Psoas muscle (tissue), 8 donors: ENCODE measurements around the gene PFKFB2. TPM values are rescaled to one million over a fixed set of nuclear protein-coding genes. Genes with fewer than 3 reads are reported as not detected.

Experiments used
- ATAC-seq, 4 donors: fragments of 200-7000 bp; cut with Tn5 transposase; one replicate each; pipeline ENCODE4 v1.9.1; 2020; ENCODE audit warnings: moderate library complexity in 3 of 4, mild to moderate bottlenecking in 2 of 4
- DNase-seq, 2 donors: peaks; one replicate each; pipeline ENCODE4 v3.0.0-alpha.2; 2020
- H3K27ac ChIP-seq: fragments of 200-600 bp; one replicate; pipeline ENCODE4 v1.8.0; 2022
- H3K27me3 ChIP-seq, 3 donors: fragments of 200-600 bp in 1 of 3; one replicate each; pipeline versions ENCODE4 v1.6.1 to v1.8.0; 2013 to 2022; ENCODE audit warnings: low read length in 2 of 3, mild to moderate bottlenecking in 2 of 3, moderate library complexity in 1 of 3; ENCODE audit not compliant: insufficient read depth in 3 of 3
- H3K36me3 ChIP-seq, 2 donors: fragments of 200-600 bp in 1 of 2; one replicate each; pipeline versions ENCODE4 v1.6.1 to v1.8.0; 2013 to 2022; ENCODE audit warnings: low read depth in 1 of 2, mild to moderate bottlenecking in 1 of 2, moderate library complexity in 1 of 2; ENCODE audit not compliant: insufficient read depth in 1 of 2
- H3K4me1 ChIP-seq: fragments of 200-600 bp; one replicate; pipeline ENCODE4 v1.8.0; 2022
- H3K4me3 ChIP-seq: fragments of 200-600 bp; one replicate; pipeline ENCODE4 v1.8.0; 2022; ENCODE audit warnings: mild to moderate bottlenecking
- H3K9me3 ChIP-seq: fragments of 200-600 bp; one replicate; pipeline ENCODE4 v1.8.0; 2022
- WGBS, 3 donors: extraction: QIAGEN DNeasy Blood & Tissue Kit; methylation state at CpG; one replicate each; pipeline versions ENCODE4 v1.1.6 to v1.1.7; 2013; 5-methylcytosine and 5-hydroxymethylcytosine counted together
- intact Hi-C, 2 donors: fragments of 100-400 bp; cut with DNase I; formaldehyde crosslinking; loops; one replicate each; pipeline versions ENCODE4 v1.11.0 to v1.14.2; 2022
- long read RNA-seq, 2 donors: library from polyadenylated mRNA; unstranded; transcript quantifications; one replicate each; pipeline ENCODE4 v2.0.0, GENCODE V29; 2021
- polyA plus RNA-seq, 3 donors: library from polyadenylated mRNA; stranded (reverse); fragments of 200-250 nt; gene quantifications; one replicate each; pipeline ENCODE4 v1.2.3, GENCODE V29; 2013
- total RNA-seq, 4 donors: library from RNA; stranded (reverse); fragmentation: NEBNext Ultra II Directional in 2 of 4; extraction: Animal tissue kit (Norgen Biotek cat#: 25700) in 2 of 4; gene quantifications; one replicate each; pipeline versions ENCODE4 v1.2.1 to v1.2.4, GENCODE V29; 2021 to 2023
- TF ChIP-seq, protein P1 (sequence below): fragments of 200-600 bp; IDR thresholded peaks from one replicate; pipeline ENCODE4 v1.8.0; 2022; ENCODE audit warnings: antibody characterized with exemption
- donor health status: healthy with polysubstance abuse.
- donor health status: DM: no; HTN: no; CAD: no; lungs with moderate emphysema.
- donor health status: Bipolar disorder and iron deficiency.
- donor health status: healthy.
- donor health status: DM: yes; HTN: yes; CAD: no.
- donor health status: DM: no; HTN: no; CAD: no.
- donor health status: DM: no; HTN: no; CAD: no.
- donor health status: DM: yes; HTN: yes; CAD: no.

PFKFB2 gene
- total RNA-seq (100 to 1,000 TPM in 1 of 4 donors, 10 to 100 TPM in 3; 36.0 to 149 (median 46.4) TPM), polyA plus RNA-seq (10 to 100 TPM in 2 of 3 donors, 1 to 10 TPM in 1; 3.9 to 32.9 (median 15.4) TPM)
- long read RNA-seq, donor 1, full-length matches to known transcripts = 21 of 33 reads
- long read RNA-seq, donor 1, partial matches to known transcripts = 1 of 33 reads
- long read RNA-seq, donor 1, other reads (novel, unspliced or antisense) = 11 of 33 reads
- long read RNA-seq, donor 2, full-length matches to known transcripts = 15 of 35 reads
- long read RNA-seq, donor 2, partial matches to known transcripts = 2 of 35 reads
- long read RNA-seq, donor 2, other reads (novel, unspliced or antisense) = 18 of 35 reads

DNA sequence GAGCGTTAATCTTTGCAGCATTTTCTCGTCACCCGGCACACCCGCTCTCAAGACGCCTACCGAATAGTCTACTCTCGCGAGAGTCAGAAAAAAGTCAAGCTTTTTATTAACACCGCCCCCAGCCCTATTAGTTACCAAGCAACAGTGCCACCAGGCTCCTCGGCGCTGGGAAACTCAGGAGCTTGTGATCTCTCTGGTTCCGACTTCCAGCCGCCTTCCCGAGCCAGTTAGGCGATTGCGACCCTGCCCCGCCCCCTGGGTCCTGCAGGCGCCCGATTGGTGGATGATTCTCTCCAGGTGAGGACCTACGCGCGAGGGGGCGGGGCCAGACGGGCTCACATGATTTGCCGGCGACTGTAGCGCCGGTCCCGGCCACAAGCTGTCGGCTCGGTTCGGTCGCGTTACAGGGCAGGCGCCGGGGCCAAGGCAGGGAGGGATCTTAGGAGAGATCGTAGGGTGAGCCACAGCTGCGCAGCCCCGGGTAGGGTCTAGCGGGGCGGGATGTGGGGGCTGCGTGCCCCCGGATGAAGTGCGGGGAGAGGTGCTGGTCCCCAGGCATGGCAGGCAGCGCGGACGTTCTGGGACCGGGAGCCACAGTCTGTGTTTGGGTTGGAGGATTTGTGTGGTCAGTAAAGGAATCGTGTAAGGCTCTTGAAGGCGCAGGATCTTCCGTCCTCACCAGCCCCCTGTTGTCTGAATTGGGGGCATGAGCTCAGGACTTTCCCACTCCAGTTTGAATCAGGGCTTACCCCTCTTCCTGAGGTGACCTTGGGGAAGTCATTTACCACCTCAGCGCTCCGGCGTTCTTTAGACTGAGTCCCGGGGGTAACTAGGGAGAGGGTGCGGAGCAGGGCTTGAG lies at the start of gene PFKFB2:
PFKFB2 (plus strand) TSS at position 365 of the 859 bp plus-strand sequence. CDS start 1,443 bp downstream, outside the sequence.
- intact Hi-C loops = no loop called here
- TF ChIP-seq, protein P1, sequence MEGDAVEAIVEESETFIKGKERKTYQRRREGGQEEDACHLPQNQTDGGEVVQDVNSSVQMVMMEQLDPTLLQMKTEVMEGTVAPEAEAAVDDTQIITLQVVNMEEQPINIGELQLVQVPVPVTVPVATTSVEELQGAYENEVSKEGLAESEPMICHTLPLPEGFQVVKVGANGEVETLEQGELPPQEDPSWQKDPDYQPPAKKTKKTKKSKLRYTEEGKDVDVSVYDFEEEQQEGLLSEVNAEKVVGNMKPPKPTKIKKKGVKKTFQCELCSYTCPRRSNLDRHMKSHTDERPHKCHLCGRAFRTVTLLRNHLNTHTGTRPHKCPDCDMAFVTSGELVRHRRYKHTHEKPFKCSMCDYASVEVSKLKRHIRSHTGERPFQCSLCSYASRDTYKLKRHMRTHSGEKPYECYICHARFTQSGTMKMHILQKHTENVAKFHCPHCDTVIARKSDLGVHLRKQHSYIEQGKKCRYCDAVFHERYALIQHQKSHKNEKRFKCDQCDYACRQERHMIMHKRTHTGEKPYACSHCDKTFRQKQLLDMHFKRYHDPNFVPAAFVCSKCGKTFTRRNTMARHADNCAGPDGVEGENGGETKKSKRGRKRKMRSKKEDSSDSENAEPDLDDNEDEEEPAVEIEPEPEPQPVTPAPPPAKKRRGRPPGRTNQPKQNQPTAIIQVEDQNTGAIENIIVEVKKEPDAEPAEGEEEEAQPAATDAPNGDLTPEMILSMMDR = no peak
- H3K4me1 ChIP-seq = peaks cover 20% of the 10 kb centered on the region
- H3K27me3 ChIP-seq = no peaks in the 10 kb centered on the region
- no peaks in the 10 kb centered on the region for H3K9me3 ChIP-seq
- peak; percentile 81 to 85 (median 85) for ATAC-seq
- peak; percentile 96 to 97 for DNase-seq
- peak within 1 kb of the TSS; percentile 94 for H3K4me3 ChIP-seq
- peak within 1 kb of the TSS; percentile 84 for H3K27ac ChIP-seq
- WGBS, 3 donors = 2 to 3% (median 3%) methylated on average over 55 to 56 of the region's 56 CpGs
- peaks cover 2 to 13% of the 10 kb centered on the region in 2 donors for H3K36me3 ChIP-seq

GRCh38 chr1:207004931-207005830 lies 47.9 kb upstream of the PFKFB2 start:
- Histone ChIP-seq H3K36me3 (no peaks in the 10 kb centered on the region), H3K4me3 (no peak overlapping the region), H3K9me3 (no peaks in the 10 kb centered on the region), H3K4me1 (no peaks in the 10 kb centered on the region), H3K27me3 (no peaks in the 10 kb centered on the region), H3K27ac (no peak overlapping the region)
- intact Hi-C loops = no loop called here
- DNase-seq (no peak), ATAC-seq (peak; percentile 39 to 77 (median 58))
- TF ChIP-seq, protein P1 = peak; percentile 49
- WGBS, 3 donors = 40 to 52% (median 45%) methylated on average over 9 of the region's 9 CpGs

DNA sequence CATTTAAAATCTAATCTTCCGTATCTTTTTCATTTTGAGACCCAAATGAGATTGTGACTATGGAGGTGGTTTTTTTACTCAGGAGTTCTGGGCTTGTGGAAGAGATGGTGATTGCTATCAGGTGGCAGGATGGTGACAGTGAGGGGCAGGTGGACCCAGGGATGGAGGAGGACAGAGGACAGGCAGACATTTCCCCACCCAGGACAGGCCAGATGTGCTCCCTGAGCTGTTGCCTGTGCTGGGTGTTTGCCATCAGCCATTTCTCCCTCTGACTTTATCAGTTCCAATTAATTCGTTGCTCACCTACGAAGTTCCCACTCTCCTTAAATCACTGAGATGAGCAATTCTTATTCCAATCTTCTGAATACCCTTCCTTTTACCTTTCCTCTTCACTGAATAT lies 47.0 kb upstream of the PFKFB2 start:
- no peak for DNase-seq
- WGBS, 3 donors = 90 to 95% (median 94%) methylated on average over 3 of the region's 3 CpGs
- Histone ChIP-seq H3K27me3 (no peaks in the 10 kb centered on the region), H3K9me3 (no peaks in the 10 kb centered on the region), H3K27ac (no peak overlapping the region), H3K4me1 (no peaks in the 10 kb centered on the region), H3K4me3 (no peak overlapping the region), H3K36me3 (no peaks in the 10 kb centered on the region)
- intact Hi-C loops = no loop called here
- TF ChIP-seq, protein P1 = no peak
- no peak for ATAC-seq

- no peaks in the 10 kb centered on the region for H3K4me1 ChIP-seq
- 68 to 76% (median 69%) methylated on average over 3 of the region's 3 CpGs for WGBS, 3 donors
- H3K27me3 ChIP-seq = no peaks in the 10 kb centered on the region
- TF ChIP-seq, protein P1 = no peak
- DNase-seq = no peak
- no peak overlapping the region for H3K27ac ChIP-seq
- H3K36me3 ChIP-seq = no peaks in the 10 kb centered on the region
- intact Hi-C loops = no loop called here
- H3K9me3 ChIP-seq = no peaks in the 10 kb centered on the region
- no peak for ATAC-seq
- H3K4me3 ChIP-seq = no peak overlapping the region
Measured at GRCh38 chr1:207006914-207007313, 46.2 kb upstream of the PFKFB2 start.
